ENCODE results near the gene ICA1L.

DNA sequence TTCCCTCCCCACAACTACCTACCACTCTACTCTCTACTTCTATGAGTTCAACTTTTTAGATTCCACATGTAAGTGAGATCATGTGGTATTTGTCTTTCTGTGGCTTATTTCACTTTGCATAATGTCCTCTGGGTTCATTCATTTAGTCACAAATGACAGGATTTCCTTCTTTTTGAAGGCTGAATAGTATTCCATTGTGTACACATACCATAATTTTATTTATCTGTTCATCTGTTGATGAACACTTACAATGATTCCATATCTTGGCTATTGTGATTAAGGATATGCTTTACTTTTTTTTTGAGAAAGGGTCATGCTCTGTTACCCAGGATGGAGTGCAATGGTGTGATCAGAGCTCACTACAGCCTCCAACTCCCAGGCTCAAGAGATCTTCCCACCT, 73.6 kb downstream of the ICA1L start:
- TF ChIP-seq, protein P1, sequence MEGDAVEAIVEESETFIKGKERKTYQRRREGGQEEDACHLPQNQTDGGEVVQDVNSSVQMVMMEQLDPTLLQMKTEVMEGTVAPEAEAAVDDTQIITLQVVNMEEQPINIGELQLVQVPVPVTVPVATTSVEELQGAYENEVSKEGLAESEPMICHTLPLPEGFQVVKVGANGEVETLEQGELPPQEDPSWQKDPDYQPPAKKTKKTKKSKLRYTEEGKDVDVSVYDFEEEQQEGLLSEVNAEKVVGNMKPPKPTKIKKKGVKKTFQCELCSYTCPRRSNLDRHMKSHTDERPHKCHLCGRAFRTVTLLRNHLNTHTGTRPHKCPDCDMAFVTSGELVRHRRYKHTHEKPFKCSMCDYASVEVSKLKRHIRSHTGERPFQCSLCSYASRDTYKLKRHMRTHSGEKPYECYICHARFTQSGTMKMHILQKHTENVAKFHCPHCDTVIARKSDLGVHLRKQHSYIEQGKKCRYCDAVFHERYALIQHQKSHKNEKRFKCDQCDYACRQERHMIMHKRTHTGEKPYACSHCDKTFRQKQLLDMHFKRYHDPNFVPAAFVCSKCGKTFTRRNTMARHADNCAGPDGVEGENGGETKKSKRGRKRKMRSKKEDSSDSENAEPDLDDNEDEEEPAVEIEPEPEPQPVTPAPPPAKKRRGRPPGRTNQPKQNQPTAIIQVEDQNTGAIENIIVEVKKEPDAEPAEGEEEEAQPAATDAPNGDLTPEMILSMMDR (IDR thresholded peaks at IDR 0.05; ENCODE audit: low read depth, low read length), result no peak
- TF ChIP-seq EZH2phosphoT487 (IDR thresholded peaks at IDR 0.05; ENCODE audit: low read depth), result no peak
